Sciatic nerve (tissue), 2 donors: ENCODE measurements around the gene SPOUT1. TPM values are rescaled to one million over a fixed set of nuclear protein-coding genes. Genes with fewer than 3 reads are reported as not detected.
"Not testable (repeated sequence)": the region's sequence is repeated elsewhere in the genome, so short reads cannot be mapped to it uniquely, and the experiment has no call there.

Experiments
- ATAC-seq: fragments of 200-7000 bp; cut with Tn5 transposase; one replicate; pipeline ENCODE4 v1.9.1; 2020; ENCODE audit warnings: mild to moderate bottlenecking, moderate library complexity
- DNase-seq: peaks from one replicate; pipeline ENCODE4 v3.0.0-alpha.2; 2020; ENCODE audit warnings: low spot score
- intact Hi-C: fragments of 100-400 bp; cut with DNase I; formaldehyde crosslinking; loops from one replicate; pipeline ENCODE4 v1.14.2; 2022
- total RNA-seq: library from RNA; stranded (reverse); fragmentation: NEBNext Ultra II Directional; extraction: Animal tissue kit (Norgen Biotek cat#: 25700); gene quantifications from one replicate; pipeline ENCODE4 v1.2.1, GENCODE V29; 2021
- donor health status: DM: no; HTN: no; CAD: no.
- donor health status: DM: no; HTN: no; CAD: no.

The SPOUT1 gene
- 32.7 TPM for total RNA-seq

GRCh38 chr9:128829477-128830251 lies at the start of gene SPOUT1:
Gene SPOUT1 (minus strand): TSS chr9:128829794. CDS start chr9:128829780, 14 bp downstream.
- peak; percentile 95 for DNase-seq
- intact Hi-C loops: no loop called here

GRCh38 chr9:128877852-128878251 lies 48.3 kb upstream of the SPOUT1 start:
- DNase-seq: no peak
- ATAC-seq: no peak
- intact Hi-C loops: no loop called here

More at GRCh38 chr9:128829477-128830251, at the start of gene SPOUT1:
- ATAC-seq: peak; percentile 99

GRCh38 chr9:128870941-128871265 lies 41.3 kb upstream of the SPOUT1 start:
- intact Hi-C loops, ATAC-seq, DNase-seq: not testable (repeated sequence)

- ATAC-seq (no peak), DNase-seq (no peak)
- intact Hi-C loops: no loop called here
Observed at GRCh38 chr9:128870128-128870940, 40.7 kb upstream of the SPOUT1 start.

- ATAC-seq: peak; percentile 79
- intact Hi-C loops: loop anchor here (5.0 kb wide), 1 partner anchor 64 kb away; no protein-coding TSS in a partner anchor
- DNase-seq: peak; percentile 87
Observed at GRCh38 chr9:128863647-128864046, 34.1 kb upstream of the SPOUT1 start.

GRCh38 chr9:128862401-128862851 lies 32.8 kb upstream of the SPOUT1 start:
- DNase-seq (no peak), ATAC-seq (no peak)
- intact Hi-C loops: loop anchor here (5.0 kb wide), 1 partner anchor 65 kb away; no protein-coding TSS in a partner anchor

GRCh38 chr9:128861501-128861900 lies 31.9 kb upstream of the SPOUT1 start:
- intact Hi-C loops: loop anchor here (5.0 kb wide), 1 partner anchor 66 kb away; no protein-coding TSS in a partner anchor
- no peak for ATAC-seq

GRCh38 chr9:128860937-128861336 lies 31.3 kb upstream of the SPOUT1 start:
- intact Hi-C loops: loop anchor here (5.0 kb wide), 1 partner anchor 66 kb away; no protein-coding TSS in a partner anchor
- no peak for ATAC-seq
- DNase-seq: no peak

More at GRCh38 chr9:128861501-128861900, 31.9 kb upstream of the SPOUT1 start:
- DNase-seq: no peak

GRCh38 chr9:128858476-128858875 lies 28.9 kb upstream of the SPOUT1 start:
- ATAC-seq, DNase-seq, intact Hi-C loops: not testable (repeated sequence)

GRCh38 chr9:128854454-128854853 lies 24.9 kb upstream of the SPOUT1 start:
- DNase-seq, intact Hi-C loops, ATAC-seq: not testable (repeated sequence)

GRCh38 chr9:128852646-128853045 lies 23.1 kb upstream of the SPOUT1 start:
- DNase-seq, intact Hi-C loops, ATAC-seq: not testable (repeated sequence)

- ATAC-seq, intact Hi-C loops, DNase-seq: not testable (repeated sequence)
Observed at GRCh38 chr9:128851779-128852600, 22.4 kb upstream of the SPOUT1 start.

- DNase-seq, intact Hi-C loops, ATAC-seq: not testable (repeated sequence)
Observed at GRCh38 chr9:128851024-128851423, 21.4 kb upstream of the SPOUT1 start.

GRCh38 chr9:128847803-128848202 lies 18.2 kb upstream of the SPOUT1 start:
- intact Hi-C loops: no loop called here
- no peak for ATAC-seq
- DNase-seq: no peak

GRCh38 chr9:128846680-128847030 lies 17.1 kb upstream of the SPOUT1 start:
- intact Hi-C loops: no loop called here
- ATAC-seq (no peak), DNase-seq (no peak)

- no peak for DNase-seq
- ATAC-seq: no peak
- intact Hi-C loops: no loop called here
Observed at GRCh38 chr9:128845186-128845931, 15.8 kb upstream of the SPOUT1 start.

- DNase-seq, ATAC-seq, intact Hi-C loops: not testable (repeated sequence)
Observed at GRCh38 chr9:128843171-128843570, 13.6 kb upstream of the SPOUT1 start.
